SK-N-SH treated with all-trans-retinoic acid at 6 μM for 48 hours (cell line): Measurements from ENCODE around the gene SH3RF1.

ENCODE experiments used
- ESRRG ChIP-seq: fragments of 250-450 bp; sonication (Bioruptor Pico); IDR thresholded peaks from 2 replicates; pipeline ENCODE4 v1.6.1; 2021; ENCODE audit warnings: mild to moderate bottlenecking
- OSR1 ChIP-seq: fragments of 250-450 bp; sonication (Bioruptor Pico); IDR thresholded peaks from 2 replicates; pipeline ENCODE4 v1.8.0; 2022; ENCODE audit warnings: moderate library complexity, mild to moderate bottlenecking, inconsistent platforms
- TSHZ2 ChIP-seq: fragments of 250-450 bp; sonication (Bioruptor Pico); IDR thresholded peaks from 2 replicates; pipeline ENCODE4 v1.5.0; 2020; ENCODE audit warnings: mild to moderate bottlenecking, moderate library complexity
- ZFP3 ChIP-seq: fragments of 250-450 bp; sonication (Bioruptor Pico); IDR thresholded peaks from 2 replicates; pipeline ENCODE4 v1.5.0; 2020; ENCODE audit warnings: mild to moderate bottlenecking, moderate library complexity
- TF ChIP-seq, protein P1 (sequence below): fragments of 250-450 bp; sonication (Bioruptor Pico); IDR thresholded peaks from 2 replicates; pipeline ENCODE4 v1.5.1; 2020; ENCODE audit warnings: low read depth, mild to moderate bottlenecking, moderate library complexity

GRCh38 chr4:169252339-169253112, 18.2 kb downstream of the SH3RF1 start:
- TF ChIP-seq ESRRG (CRISPR knock-in tag) (no peak), TSHZ2 (CRISPR knock-in tag) (no peak), ZFP3 (CRISPR knock-in tag) (no peak), OSR1 (CRISPR knock-in tag) (no peak)
- TF ChIP-seq, protein P1, sequence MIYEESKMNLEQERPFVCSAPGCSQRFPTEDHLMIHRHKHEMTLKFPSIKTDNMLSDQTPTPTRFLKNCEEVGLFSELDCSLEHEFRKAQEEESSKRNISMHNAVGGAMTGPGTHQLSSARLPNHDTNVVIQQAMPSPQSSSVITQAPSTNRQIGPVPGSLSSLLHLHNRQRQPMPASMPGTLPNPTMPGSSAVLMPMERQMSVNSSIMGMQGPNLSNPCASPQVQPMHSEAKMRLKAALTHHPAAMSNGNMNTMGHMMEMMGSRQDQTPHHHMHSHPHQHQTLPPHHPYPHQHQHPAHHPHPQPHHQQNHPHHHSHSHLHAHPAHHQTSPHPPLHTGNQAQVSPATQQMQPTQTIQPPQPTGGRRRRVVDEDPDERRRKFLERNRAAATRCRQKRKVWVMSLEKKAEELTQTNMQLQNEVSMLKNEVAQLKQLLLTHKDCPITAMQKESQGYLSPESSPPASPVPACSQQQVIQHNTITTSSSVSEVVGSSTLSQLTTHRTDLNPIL: no peak
